ENCODE measurements around the gene ANTXRL. TPM values are rescaled to one million over a fixed set of nuclear protein-coding genes. Genes with fewer than 3 reads are reported as not detected.
"Not testable (repeated sequence)": the region's sequence is repeated elsewhere in the genome, so short reads cannot be mapped to it uniquely, and the experiment has no call there.

Gene ANTXRL
- total RNA-seq, 1 donor from 2014 or later: not detected

DNA sequence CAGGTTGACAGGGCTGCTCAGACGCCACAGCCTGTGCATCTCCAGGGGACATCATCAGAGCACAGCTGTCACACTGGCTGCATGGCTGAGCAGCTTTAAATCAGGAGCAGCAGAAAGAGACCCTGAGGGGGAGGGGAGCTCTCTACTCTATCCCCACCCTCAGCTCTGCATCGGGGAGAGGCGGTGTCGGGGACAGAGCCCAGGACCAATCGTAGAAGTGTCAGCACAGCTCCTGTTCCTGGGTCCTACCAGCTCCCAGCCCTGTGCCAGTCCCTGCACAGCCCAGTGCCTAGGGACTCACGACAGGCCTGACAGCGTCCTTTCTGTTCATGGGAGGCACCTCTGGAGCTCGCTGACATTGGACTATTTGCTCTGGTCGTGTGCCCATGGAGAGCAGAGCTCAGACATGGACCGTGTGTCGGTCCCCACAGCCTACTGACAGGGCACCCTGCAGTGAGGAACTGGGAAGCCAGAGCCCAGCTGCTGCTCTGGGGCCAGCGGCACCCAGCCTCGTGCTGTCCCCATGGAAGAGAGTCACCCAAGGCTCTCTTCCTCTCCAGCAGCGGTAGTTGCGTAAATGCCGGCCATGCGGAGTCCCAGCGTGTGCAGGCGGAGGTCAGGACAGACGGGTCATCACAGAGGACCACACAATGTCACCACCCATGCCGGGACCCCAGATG, 20.4 kb upstream of the ANTXRL start:
- Mint-ChIP-seq H3K4me3 (ENCODE audit: unreplicated experiment) (no peak overlapping the region), H3K27ac (ENCODE audit: unreplicated experiment) (no peak overlapping the region), H3K36me3 (ENCODE audit: low read depth) (no peaks in the 10 kb centered on the region), H3K9me3 (ENCODE audit: low read depth) (no peaks in the 10 kb centered on the region), H3K27me3 (ENCODE audit: low read depth) (peaks cover 3% of the 10 kb centered on the region), H3K4me1 (ENCODE audit: low read depth) (no peaks in the 10 kb centered on the region)
- TF ChIP-seq, protein P1, sequence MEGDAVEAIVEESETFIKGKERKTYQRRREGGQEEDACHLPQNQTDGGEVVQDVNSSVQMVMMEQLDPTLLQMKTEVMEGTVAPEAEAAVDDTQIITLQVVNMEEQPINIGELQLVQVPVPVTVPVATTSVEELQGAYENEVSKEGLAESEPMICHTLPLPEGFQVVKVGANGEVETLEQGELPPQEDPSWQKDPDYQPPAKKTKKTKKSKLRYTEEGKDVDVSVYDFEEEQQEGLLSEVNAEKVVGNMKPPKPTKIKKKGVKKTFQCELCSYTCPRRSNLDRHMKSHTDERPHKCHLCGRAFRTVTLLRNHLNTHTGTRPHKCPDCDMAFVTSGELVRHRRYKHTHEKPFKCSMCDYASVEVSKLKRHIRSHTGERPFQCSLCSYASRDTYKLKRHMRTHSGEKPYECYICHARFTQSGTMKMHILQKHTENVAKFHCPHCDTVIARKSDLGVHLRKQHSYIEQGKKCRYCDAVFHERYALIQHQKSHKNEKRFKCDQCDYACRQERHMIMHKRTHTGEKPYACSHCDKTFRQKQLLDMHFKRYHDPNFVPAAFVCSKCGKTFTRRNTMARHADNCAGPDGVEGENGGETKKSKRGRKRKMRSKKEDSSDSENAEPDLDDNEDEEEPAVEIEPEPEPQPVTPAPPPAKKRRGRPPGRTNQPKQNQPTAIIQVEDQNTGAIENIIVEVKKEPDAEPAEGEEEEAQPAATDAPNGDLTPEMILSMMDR (IDR thresholded peaks at IDR 0.05): no peak
- DNase-seq (ENCODE audit: low spot score): no peak

DNA sequence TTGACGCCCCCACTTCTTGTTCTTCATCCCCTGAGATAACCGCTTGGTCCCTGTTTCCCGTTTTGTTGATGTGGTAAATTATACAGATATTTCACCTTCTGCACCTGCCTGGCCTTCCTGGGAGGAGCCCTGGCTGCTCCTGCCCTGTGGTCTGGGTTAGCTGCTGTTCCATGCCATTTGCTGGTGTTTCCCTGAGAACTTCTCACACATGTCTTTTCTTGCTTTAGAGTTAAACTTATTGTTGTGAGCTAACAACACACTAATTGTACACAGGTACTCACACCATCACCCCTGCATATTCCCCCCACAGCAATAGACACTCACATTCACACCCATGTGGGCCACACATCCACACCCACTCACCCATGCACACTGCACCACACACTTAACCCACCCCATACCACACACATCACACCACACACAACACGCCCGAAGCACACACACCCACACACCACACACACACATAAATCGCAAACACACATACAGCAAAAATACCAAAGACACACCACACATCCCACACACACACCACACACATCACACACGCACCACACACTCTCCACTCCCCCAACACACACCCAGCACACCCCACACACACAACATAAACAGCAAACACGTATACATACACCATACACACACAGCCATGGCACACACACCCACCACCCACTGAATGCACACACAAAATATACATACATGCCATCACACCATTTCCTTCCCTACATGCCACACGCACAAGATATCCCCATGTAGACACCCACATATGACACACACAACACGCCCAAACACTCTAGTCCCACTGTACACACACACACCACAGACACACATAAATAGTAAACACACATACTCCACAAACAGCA, 19.4 kb upstream of the ANTXRL start:
- H3K36me3 Mint-ChIP-seq (ENCODE audit: low read depth): no peaks in the 10 kb centered on the region
- TF ChIP-seq, protein P1 (IDR thresholded peaks at IDR 0.05): no peak
- no peaks in the 10 kb centered on the region for H3K4me1 Mint-ChIP-seq (ENCODE audit: low read depth)
- no peak overlapping the region for H3K27ac Mint-ChIP-seq (ENCODE audit: unreplicated experiment)
- peaks cover 3% of the 10 kb centered on the region for H3K27me3 Mint-ChIP-seq (ENCODE audit: low read depth)
- H3K9me3 Mint-ChIP-seq (ENCODE audit: low read depth): no peaks in the 10 kb centered on the region
- no peak for DNase-seq (ENCODE audit: low spot score)
- no peak overlapping the region for H3K4me3 Mint-ChIP-seq (ENCODE audit: unreplicated experiment)

DNA sequence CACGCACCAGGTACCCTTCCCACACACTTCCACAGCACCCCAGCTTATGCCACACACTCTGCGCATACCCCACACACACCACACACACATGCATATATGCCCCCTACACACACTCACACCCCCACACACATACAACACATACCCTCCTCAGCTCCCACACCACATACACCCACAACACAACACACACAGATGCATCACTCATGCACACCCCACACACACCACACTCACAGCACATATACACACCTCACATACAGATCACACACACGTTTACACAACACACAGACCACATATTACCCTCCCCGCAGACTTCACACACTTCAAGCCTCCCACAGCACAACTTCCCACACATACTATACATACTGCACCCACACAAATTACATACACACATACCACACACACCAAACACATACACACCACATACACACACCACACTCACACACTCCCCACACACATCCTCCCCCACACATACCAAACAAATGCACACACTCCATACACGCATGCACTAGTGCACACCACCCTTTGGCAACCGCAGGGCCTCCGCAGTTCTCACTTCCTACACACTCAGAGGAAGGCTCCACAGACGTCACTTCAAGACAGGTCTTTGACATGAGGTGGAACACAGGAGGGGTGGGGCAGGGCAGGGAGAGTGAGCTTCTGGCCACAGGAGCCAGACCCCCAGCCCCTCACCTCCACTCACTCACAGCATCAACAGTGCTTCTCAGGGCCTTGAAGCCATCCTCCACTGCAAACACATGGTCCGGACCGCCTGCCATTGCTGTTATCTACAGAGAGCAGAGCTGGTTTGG, 18.5 kb upstream of the ANTXRL start:
- no peaks in the 10 kb centered on the region for H3K36me3 Mint-ChIP-seq (ENCODE audit: low read depth)

DNA sequence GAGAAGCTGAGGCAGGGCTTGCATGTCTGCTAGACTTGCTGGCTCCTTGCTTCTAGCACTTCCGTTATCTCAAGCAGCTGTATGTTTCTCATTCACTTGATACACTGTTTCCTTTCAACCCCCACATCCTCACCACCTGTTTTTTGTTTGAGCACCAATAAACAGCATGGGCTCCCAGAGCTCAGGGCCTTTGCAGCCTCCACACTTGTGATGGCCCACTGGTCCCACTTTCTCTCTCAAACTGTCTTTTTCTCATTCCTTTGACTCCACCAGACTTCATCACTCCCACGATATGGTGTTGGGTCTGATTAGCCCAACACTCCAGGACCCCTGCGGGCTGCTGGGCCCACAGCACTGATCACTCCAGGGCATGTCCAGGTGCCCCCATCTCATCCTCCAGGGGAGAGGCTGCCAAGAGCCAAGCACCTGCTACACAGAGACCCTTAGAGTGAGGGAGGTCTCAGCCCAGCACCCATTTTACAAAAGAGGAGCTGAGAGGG, 17.2 kb upstream of the ANTXRL start:
- not testable (repeated sequence) for H3K9me3 Mint-ChIP-seq (ENCODE audit: low read depth); H3K4me3 Mint-ChIP-seq (ENCODE audit: unreplicated experiment); DNase-seq (ENCODE audit: low spot score); H3K27ac Mint-ChIP-seq (ENCODE audit: unreplicated experiment); H3K36me3 Mint-ChIP-seq (ENCODE audit: low read depth); H3K4me1 Mint-ChIP-seq (ENCODE audit: low read depth)
- H3K27me3 Mint-ChIP-seq (ENCODE audit: low read depth): peaks cover 12% of the 10 kb centered on the region

More for the DNA sequence above, 18.5 kb upstream of the ANTXRL start:
- peaks cover 4% of the 10 kb centered on the region for H3K27me3 Mint-ChIP-seq (ENCODE audit: low read depth)
- no peak for DNase-seq (ENCODE audit: low spot score)
- H3K9me3 Mint-ChIP-seq (ENCODE audit: low read depth): no peaks in the 10 kb centered on the region
- no peak overlapping the region for H3K27ac Mint-ChIP-seq (ENCODE audit: unreplicated experiment)
- H3K4me3 Mint-ChIP-seq (ENCODE audit: unreplicated experiment): no peak overlapping the region
- TF ChIP-seq, protein P1 (IDR thresholded peaks at IDR 0.05): no peak
- no peaks in the 10 kb centered on the region for H3K4me1 Mint-ChIP-seq (ENCODE audit: low read depth)

DNA sequence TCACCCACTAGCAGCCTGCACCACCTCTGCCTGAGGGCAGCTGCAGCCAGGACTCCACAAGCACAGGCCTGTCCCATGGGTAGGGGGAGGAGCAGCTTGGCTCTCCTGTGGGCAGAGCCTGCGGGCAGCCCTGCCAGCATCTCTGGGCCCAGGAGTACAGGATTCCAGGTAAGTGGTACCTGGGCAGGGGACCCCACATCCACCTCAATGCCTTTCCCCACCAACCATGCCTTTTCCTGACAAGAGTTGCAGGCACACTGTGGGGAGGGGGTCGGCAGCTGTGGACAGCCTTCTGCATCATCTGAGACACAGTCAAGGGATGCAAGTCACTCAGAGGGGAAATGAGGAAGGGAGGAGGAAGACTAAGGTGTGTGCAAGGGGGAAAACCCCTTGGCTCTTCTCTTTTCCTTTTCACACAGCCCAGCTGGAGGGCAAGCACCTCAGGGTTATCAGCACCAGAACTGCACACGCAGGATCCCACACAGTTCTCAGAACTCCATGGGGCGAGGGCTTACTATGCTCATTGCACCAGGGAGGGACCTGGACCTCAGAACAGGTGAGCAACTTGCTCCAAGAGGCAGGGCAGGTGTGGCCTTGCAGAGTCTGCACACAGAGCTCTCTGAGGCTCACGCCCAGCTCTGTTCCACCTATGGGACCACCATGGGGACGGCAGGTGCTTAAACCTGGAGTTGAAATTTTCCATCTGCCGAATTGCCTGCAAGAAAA, 16.5 kb upstream of the ANTXRL start:
- Mint-ChIP-seq H3K27ac (ENCODE audit: unreplicated experiment) (no peak overlapping the region), H3K36me3 (ENCODE audit: low read depth) (no peaks in the 10 kb centered on the region), H3K9me3 (ENCODE audit: low read depth) (no peaks in the 10 kb centered on the region), H3K4me1 (ENCODE audit: low read depth) (no peaks in the 10 kb centered on the region), H3K27me3 (ENCODE audit: low read depth) (peaks cover 12% of the 10 kb centered on the region), H3K4me3 (ENCODE audit: unreplicated experiment) (no peak overlapping the region)
- TF ChIP-seq, protein P1 (IDR thresholded peaks at IDR 0.05): no peak
- no peak for DNase-seq (ENCODE audit: low spot score)

DNA sequence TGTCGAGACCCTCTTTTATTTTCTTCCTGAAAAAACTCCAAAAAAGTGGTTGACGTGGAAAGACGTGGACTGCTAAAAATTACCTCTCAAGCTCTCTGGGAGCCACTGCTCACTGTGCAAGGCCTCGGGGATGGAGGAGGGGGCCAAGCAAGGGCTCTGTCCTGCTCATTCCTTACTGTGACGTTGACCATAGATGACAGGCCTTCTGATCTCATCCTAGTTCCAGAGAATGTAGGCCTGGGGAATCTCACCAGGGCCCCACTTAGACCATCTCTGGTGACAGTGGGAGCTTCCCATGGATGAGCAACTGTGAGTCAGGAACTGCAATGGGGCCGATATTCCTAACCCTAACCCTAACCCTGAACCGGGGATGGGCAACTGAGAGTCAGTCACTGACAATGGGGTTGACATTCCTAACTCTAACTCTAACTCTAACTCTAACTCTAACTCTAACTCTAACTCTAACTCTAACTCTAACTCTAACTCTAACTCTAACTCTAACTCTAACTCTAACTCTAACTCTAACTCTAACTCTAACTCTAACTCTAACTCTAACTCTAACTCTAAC, 15.8 kb upstream of the ANTXRL start:
- not testable (repeated sequence) for H3K4me1 Mint-ChIP-seq (ENCODE audit: low read depth); DNase-seq (ENCODE audit: low spot score); H3K9me3 Mint-ChIP-seq (ENCODE audit: low read depth); H3K4me3 Mint-ChIP-seq (ENCODE audit: unreplicated experiment); H3K36me3 Mint-ChIP-seq (ENCODE audit: low read depth); H3K27ac Mint-ChIP-seq (ENCODE audit: unreplicated experiment)
- H3K27me3 Mint-ChIP-seq (ENCODE audit: low read depth): peaks cover 18% of the 10 kb centered on the region

DNA sequence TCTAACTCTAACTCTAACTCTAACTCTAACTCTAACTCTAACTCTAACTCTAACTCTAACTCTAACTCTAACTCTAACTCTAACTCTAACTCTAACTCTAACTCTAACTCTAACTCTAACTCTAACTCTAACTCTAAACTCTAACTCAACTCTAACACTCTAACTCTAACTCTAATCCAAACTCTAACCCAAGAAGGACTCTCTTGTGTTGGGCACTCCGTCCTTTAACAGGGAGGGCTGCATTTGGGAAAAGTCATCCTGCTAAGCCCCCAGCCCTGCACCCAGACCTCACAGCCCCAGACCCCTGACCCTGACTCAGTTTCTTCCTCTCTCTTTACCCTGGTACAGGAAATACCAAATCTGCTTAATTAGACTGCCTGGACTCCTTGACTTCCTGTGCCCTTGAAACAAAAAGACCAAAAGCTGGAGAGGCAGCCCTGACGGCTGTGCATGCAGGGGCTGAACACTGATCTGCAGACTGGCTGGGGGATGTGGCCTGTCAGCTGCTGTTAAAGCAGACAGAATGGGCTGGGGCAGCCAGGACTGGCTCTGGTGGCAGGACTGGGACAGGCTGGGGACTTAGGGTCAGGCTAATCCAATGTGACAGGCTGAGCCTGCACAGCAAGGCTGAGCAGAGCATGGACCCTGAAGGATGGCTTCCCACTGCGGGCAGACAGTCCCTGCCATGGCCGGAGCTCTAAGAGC, 14.8 kb upstream of the ANTXRL start:
- H3K27me3 Mint-ChIP-seq (ENCODE audit: low read depth): peaks cover 26% of the 10 kb centered on the region

More for the DNA sequence above, 14.8 kb upstream of the ANTXRL start:
- not testable (repeated sequence) for H3K4me1 Mint-ChIP-seq (ENCODE audit: low read depth); H3K27ac Mint-ChIP-seq (ENCODE audit: unreplicated experiment); DNase-seq (ENCODE audit: low spot score); H3K4me3 Mint-ChIP-seq (ENCODE audit: unreplicated experiment); H3K36me3 Mint-ChIP-seq (ENCODE audit: low read depth); H3K9me3 Mint-ChIP-seq (ENCODE audit: low read depth)

Measured in chondrocyte (in vitro differentiated cells).